Body of pancreas (tissue), 4 donors: Measurements from ENCODE around the gene SPRING1. TPM values are rescaled to one million over a fixed set of nuclear protein-coding genes. Genes with fewer than 3 reads are reported as not detected.

Source experiments
- ATAC-seq: fragments of 150-250 bp; one replicate; pipeline ENCODE4 v1.9.1; 2016
- DNase-seq, 4 donors: peaks; one replicate each; pipeline ENCODE4 v3.0.0-alpha.2; 2019
- H3K27ac ChIP-seq, 4 donors: fragments of 200-600 bp; sonication (generic); 1 replicate in 3 of 4; 2 replicates in 1 of 4; pipeline versions ENCODE4 v1.5.1 to v1.6.1; 2016 to 2019; ENCODE audit warnings: mild to moderate bottlenecking in 1 of 4, mixed read lengths in 1 of 4, moderate library complexity in 1 of 4
- H3K27me3 ChIP-seq, 2 donors: fragments of 200-600 bp; sonication (generic); one replicate each; pipeline ENCODE4 v1.6.0; 2016; ENCODE audit warnings: mild to moderate bottlenecking in 1 of 2
- H3K36me3 ChIP-seq, 2 donors: fragments of 200-600 bp; sonication (generic); replicated peaks in 1 of 2; 2 replicates each; pipeline ENCODE4 v1.5.1; 2016; ENCODE audit warnings: low read depth in 2 of 2; ENCODE audit not compliant: insufficient read depth in 1 of 2
- H3K4me1 ChIP-seq: fragments of 200-600 bp; sonication (generic); one replicate; pipeline ENCODE4 v1.6.0; 2016
- H3K4me3 ChIP-seq, 2 donors: fragments of 200-600 bp; sonication (generic); 1 replicate in 1 of 2; 2 replicates in 1 of 2; pipeline ENCODE4 v1.5.1; 2016 to 2019
- H3K9me3 ChIP-seq, 3 donors: fragments of 200-600 bp; sonication (generic); 1 replicate in 2 of 3; 2 replicates in 1 of 3; pipeline ENCODE4 v1.5.1; 2016
- POLR2A ChIP-seq, 3 donors: fragments of 450-650 bp; IDR thresholded peaks; one replicate each; pipeline ENCODE4 v1.6.1; 2016; ENCODE audit warnings: antibody characterized with exemption in 3 of 3, mild to moderate bottlenecking in 2 of 3
- WGBS, 2 donors: methylation state at CpG; one replicate each; pipeline ENCODE4 v1.1.5; 2017; 5-methylcytosine and 5-hydroxymethylcytosine counted together
- intact Hi-C: fragments of 100-400 bp; cut with DNase I; formaldehyde crosslinking; loops from one replicate; pipeline ENCODE4 v1.15.1; 2023
- small RNA-seq: library from RNA; depleted of rRNA; stranded (forward); fragments of <200 nt; gene quantifications from one replicate; pipeline ENCODE3, GENCODE V24; 2016
- total RNA-seq, 2 donors: library from RNA; depleted of rRNA; stranded (reverse); fragments of >200 nt; gene quantifications; one replicate each; pipeline ENCODE4 v1.1.0, GENCODE V29; 2016
- TF ChIP-seq, protein P1 (sequence below), 7 experiments: fragments of 450-650 bp in 4 of 7; fragments of 200-600 bp in 3 of 7; sonication (generic) in 3 of 7; IDR thresholded peaks; one replicate each; pipeline ENCODE4 v1.5.1; 2016 to 2019; ENCODE audit warnings: antibody characterized with exemption in 7 of 7

Gene SPRING1
- total RNA-seq, 2 donors from 2014 or later, result 9.1 to 9.9 TPM

DNA sequence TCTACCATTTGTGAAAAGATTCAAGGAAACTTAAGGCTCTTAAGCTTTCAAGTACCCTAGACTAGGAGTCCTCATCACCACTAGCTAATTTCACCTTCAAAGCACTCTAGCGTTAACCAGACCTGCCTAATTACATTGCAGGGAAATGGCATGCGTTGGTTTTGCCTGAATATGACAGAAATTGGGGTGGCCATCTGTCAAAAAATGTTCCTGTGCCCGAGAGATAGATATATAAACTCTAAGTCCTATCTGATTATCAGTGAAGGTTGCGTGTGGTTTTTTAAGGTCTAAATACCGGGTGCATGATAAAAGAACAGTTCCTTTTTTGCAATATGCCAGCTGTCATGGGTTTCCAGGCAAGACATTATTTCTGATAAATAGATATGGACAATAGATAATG lies 48.3 kb downstream of the SPRING1 start:
- WGBS, 2 donors, result 63 to 71% methylated on average over 5 of the region's 5 CpGs
- TF ChIP-seq, protein P1, sequence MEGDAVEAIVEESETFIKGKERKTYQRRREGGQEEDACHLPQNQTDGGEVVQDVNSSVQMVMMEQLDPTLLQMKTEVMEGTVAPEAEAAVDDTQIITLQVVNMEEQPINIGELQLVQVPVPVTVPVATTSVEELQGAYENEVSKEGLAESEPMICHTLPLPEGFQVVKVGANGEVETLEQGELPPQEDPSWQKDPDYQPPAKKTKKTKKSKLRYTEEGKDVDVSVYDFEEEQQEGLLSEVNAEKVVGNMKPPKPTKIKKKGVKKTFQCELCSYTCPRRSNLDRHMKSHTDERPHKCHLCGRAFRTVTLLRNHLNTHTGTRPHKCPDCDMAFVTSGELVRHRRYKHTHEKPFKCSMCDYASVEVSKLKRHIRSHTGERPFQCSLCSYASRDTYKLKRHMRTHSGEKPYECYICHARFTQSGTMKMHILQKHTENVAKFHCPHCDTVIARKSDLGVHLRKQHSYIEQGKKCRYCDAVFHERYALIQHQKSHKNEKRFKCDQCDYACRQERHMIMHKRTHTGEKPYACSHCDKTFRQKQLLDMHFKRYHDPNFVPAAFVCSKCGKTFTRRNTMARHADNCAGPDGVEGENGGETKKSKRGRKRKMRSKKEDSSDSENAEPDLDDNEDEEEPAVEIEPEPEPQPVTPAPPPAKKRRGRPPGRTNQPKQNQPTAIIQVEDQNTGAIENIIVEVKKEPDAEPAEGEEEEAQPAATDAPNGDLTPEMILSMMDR (IDR thresholded peaks at IDR 0.05), result no peak
- no peak for TF ChIP-seq POLR2A (IDR thresholded peaks at IDR 0.05)
- no peak for ATAC-seq
- Histone ChIP-seq H3K27me3 (no peaks in the 10 kb centered on the region), H3K4me1 (peaks cover 17% of the 10 kb centered on the region), H3K9me3 (no peaks in the 10 kb centered on the region), H3K4me3 (no peak overlapping the region), H3K27ac (no peak overlapping the region), H3K36me3 (no peaks in the 10 kb centered on the region)
- no peak for DNase-seq
- intact Hi-C loops, result no loop called here

Small RNAs within 50 kb of the gene (small RNA-seq; reads per million reads assigned to genes)
- not detected for gene RNU6-558P

Other genes with a start within 250 kb of the SPRING1 start
- not detected for gene MAP1LC3B2, start 178.7 kb downstream of the SPRING1 start, total RNA-seq
- gene RNFT2, start 246 bp upstream of the SPRING1 start, total RNA-seq, result 1 to 10 TPM; 1.3 to 1.6 TPM
- not detected for gene HRK, start 143.4 kb upstream of the SPRING1 start, total RNA-seq
- gene FBXW8, start 172.9 kb upstream of the SPRING1 start, total RNA-seq, result 10 to 100 TPM; 12.7 to 35.3 TPM